Right atrium auricular region (tissue), 2 donors: ENCODE measurements around the gene SPEF2. TPM values are rescaled to one million over a fixed set of nuclear protein-coding genes. Genes with fewer than 3 reads are reported as not detected.

Source experiments
- DNase-seq: peaks from one replicate; pipeline ENCODE4 v3.0.0-alpha.2; 2019; ENCODE audit warnings: low spot score
- H3K27ac ChIP-seq, 2 donors: fragments of 200-600 bp; sonication (generic); 1 replicate in 1 of 2; 2 replicates in 1 of 2; pipeline ENCODE4 v1.5.1; 2016 to 2019
- H3K27me3 ChIP-seq, 2 donors: fragments of 200-600 bp; sonication (generic); one replicate each; pipeline versions ENCODE4 v1.5.1 to v1.6.0; 2017 to 2019
- H3K36me3 ChIP-seq: fragments of 200-600 bp; sonication (generic); one replicate; pipeline ENCODE4 v1.5.1; 2016
- H3K4me1 ChIP-seq, 2 donors: fragments of 200-600 bp; sonication (generic); one replicate each; pipeline versions ENCODE4 v1.5.1 to v1.6.0; 2017 to 2019
- H3K4me3 ChIP-seq, 2 donors: fragments of 200-600 bp; sonication (generic); 1 replicate in 1 of 2; 2 replicates in 1 of 2; pipeline ENCODE4 v1.5.1; 2017 to 2019; ENCODE audit warnings: mild to moderate bottlenecking in 1 of 2, moderate library complexity in 1 of 2
- H3K9me3 ChIP-seq, 2 donors: fragments of 200-600 bp; sonication (generic); one replicate each; pipeline ENCODE4 v1.5.1; 2019
- total RNA-seq, 2 donors: library from RNA; depleted of rRNA; stranded (reverse); fragments of >200 nt; gene quantifications; one replicate each; pipeline ENCODE4 v1.1.0, GENCODE V29; 2016
- TF ChIP-seq, protein P1 (sequence below), 2 donors: fragments of 200-600 bp; sonication (generic); IDR thresholded peaks; one replicate each; pipeline ENCODE4 v1.5.1; 2019; ENCODE audit warnings: antibody characterized with exemption in 2 of 2

The SPEF2 gene
- total RNA-seq, 2 donors from 2014 or later, result 0.94 to 2.0 TPM

DNA sequence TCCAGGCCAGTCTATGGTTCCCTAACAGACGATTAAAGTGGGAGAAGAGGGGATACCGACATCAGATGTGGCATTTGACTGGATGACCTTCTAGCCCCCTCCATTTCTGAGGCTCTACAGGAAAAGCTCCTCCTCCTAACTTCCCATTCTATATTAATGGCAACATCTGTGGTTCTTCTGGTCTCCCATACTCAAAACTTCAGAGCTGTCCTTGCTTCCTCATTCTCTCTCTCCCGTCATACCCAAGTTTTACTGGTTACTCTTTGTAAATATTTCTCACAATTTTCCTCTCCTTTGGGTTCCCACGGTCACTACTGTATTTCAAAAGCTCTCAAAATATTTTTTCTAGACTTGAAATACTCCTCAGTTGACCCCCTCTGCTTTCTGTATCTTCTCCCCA lies 203.1 kb downstream of the SPEF2 start:
- Histone ChIP-seq H3K27ac (no peak overlapping the region), H3K4me1 (no peaks in the 10 kb centered on the region), H3K4me3 (no peak overlapping the region), H3K27me3 (no peaks in the 10 kb centered on the region), H3K36me3 (no peaks in the 10 kb centered on the region), H3K9me3 (no peaks in the 10 kb centered on the region)
- DNase-seq, result no peak
- TF ChIP-seq, protein P1, sequence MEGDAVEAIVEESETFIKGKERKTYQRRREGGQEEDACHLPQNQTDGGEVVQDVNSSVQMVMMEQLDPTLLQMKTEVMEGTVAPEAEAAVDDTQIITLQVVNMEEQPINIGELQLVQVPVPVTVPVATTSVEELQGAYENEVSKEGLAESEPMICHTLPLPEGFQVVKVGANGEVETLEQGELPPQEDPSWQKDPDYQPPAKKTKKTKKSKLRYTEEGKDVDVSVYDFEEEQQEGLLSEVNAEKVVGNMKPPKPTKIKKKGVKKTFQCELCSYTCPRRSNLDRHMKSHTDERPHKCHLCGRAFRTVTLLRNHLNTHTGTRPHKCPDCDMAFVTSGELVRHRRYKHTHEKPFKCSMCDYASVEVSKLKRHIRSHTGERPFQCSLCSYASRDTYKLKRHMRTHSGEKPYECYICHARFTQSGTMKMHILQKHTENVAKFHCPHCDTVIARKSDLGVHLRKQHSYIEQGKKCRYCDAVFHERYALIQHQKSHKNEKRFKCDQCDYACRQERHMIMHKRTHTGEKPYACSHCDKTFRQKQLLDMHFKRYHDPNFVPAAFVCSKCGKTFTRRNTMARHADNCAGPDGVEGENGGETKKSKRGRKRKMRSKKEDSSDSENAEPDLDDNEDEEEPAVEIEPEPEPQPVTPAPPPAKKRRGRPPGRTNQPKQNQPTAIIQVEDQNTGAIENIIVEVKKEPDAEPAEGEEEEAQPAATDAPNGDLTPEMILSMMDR (IDR thresholded peaks at IDR 0.05), result no peak

DNA sequence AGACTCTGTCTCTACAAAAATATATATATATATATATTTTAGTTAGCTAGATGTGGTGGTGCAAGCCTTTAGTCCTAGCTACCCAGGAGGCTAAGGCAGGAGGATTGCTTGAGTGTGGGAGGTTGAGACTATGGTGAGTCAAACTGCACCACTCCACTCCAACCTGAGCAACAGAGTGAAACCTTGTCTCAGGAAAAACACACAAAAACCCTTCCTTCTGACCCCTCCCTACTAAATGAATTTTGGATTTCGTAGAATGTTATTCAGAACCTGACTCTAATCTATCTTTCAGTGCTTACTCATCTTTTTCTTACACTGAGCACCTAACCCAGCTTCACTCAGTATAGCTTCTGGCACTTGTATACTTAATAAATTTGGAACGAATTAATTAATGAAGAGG lies 203.8 kb downstream of the SPEF2 start:
- DNase-seq, result no peak
- no peak overlapping the region for H3K4me3 ChIP-seq
- TF ChIP-seq, protein P1 (IDR thresholded peaks at IDR 0.05), result no peak
- H3K4me1 ChIP-seq, result no peaks in the 10 kb centered on the region
- no peaks in the 10 kb centered on the region for H3K9me3 ChIP-seq
- H3K27me3 ChIP-seq, result no peaks in the 10 kb centered on the region
- H3K27ac ChIP-seq, result no peak overlapping the region
- no peaks in the 10 kb centered on the region for H3K36me3 ChIP-seq

DNA sequence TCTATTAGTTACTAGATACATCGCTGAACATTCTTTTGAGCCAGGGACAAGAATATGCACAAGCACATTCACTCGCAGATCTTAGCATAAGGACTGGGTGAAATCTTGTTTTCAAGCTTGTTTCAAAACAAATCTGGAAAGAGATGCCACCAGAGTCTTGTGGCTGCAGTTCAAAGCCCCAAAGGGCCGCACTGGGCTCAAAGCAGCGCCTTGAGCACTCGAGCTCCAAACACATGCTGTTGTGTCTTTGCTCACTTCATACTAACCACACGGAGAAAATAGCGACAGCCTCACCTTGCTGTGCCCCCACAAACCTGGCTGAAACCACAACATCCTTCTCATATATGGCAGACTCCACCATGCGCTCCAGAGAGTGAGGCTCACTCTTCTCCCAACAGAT lies 204.8 kb downstream of the SPEF2 start:
- Histone ChIP-seq H3K27me3 (no peaks in the 10 kb centered on the region), H3K27ac (no peak overlapping the region), H3K36me3 (no peaks in the 10 kb centered on the region), H3K4me3 (no peak overlapping the region), H3K4me1 (no peaks in the 10 kb centered on the region), H3K9me3 (no peaks in the 10 kb centered on the region)
- no peak for DNase-seq
- TF ChIP-seq, protein P1 (IDR thresholded peaks at IDR 0.05), result no peak

DNA sequence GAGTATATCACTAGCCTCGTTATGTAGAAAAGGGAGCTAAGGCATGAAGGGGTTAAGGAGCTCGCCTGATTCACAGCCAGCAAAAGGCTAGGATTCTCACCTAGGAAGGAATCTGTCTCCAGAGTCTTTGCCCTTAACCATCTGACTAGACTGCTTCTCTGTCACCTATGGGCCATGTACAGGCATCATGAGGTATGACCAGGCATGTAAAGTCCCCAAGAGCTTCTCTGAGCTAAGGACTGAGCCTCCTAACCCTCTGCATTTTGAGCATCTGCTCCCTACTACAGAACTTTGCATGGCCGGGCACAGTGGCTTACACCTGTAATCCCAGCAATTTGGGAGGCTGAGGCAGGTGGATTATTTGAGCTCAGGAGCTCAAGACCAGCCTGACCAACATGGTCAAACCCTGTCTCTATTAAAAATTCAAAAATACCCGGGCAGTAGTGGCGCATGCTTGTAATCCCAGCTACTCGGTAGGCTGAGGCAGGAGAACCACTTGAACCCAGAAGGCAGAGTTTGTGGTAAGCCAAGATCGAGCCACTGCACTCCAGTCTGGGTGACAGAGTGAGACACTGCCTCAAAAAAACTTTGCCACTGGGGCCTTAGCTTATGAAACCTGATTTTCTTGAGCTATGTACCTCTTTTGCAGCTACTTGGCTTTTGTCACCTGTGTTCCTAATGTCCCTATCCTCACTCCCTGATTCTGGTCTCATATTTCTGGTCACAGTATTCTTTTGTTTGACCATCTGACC lies 205.9 kb downstream of the SPEF2 start:
- DNase-seq, result no peak
- Histone ChIP-seq H3K9me3 (no peaks in the 10 kb centered on the region), H3K4me3 (no peak overlapping the region), H3K4me1 (no peaks in the 10 kb centered on the region), H3K36me3 (no peaks in the 10 kb centered on the region), H3K27ac (no peak overlapping the region), H3K27me3 (no peaks in the 10 kb centered on the region)
- TF ChIP-seq, protein P1 (IDR thresholded peaks at IDR 0.05), result no peak

DNA sequence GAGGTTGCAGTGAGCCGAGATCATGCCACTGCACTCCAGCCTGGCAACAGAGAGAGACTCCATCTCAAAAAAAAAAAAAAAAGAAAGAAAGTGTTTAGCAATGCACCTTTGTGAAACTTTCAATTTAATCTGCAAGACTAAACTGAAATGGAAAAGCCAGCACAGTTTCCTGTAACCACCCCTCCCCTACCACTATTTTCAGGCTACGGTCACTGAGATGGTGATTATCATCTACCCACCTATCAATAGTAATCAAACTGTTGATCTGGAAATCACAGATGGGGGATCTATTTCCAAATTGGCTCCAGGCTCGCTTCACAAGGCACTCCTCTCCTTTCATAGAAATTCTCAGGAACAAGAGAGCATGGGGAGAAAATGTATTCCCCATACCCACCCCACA lies 208.4 kb downstream of the SPEF2 start:
- Histone ChIP-seq H3K9me3 (no peaks in the 10 kb centered on the region), H3K27ac (no peak overlapping the region), H3K27me3 (no peaks in the 10 kb centered on the region), H3K4me1 (no peaks in the 10 kb centered on the region), H3K4me3 (no peak overlapping the region), H3K36me3 (no peaks in the 10 kb centered on the region)
- DNase-seq, result no peak
- TF ChIP-seq, protein P1 (IDR thresholded peaks at IDR 0.05), result no peak

DNA sequence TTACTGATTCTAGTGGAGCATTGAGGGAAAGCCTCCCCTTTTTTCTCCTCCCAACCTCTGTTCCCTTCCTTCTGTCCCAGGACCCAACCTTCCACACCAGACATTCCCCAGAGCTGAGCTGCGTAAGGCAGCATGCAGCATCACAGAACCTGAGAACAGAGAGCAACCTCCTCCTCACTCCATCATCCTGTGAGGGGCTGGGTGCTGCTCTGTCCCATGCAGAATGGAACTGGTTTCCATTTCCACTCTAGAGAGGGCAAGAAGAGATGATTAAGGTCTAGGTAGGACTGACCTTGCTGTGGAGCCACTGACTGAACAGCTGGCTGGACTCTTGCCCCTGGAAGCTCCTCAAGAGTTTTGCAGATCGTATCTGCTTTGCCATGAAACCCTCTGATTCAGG lies 208.9 kb downstream of the SPEF2 start:
- Histone ChIP-seq H3K4me3 (no peak overlapping the region), H3K27me3 (no peaks in the 10 kb centered on the region), H3K27ac (no peak overlapping the region), H3K4me1 (no peaks in the 10 kb centered on the region), H3K36me3 (no peaks in the 10 kb centered on the region), H3K9me3 (no peaks in the 10 kb centered on the region)
- TF ChIP-seq, protein P1 (IDR thresholded peaks at IDR 0.05), result no peak
- no peak for DNase-seq
